ENCODE results near the gene ZNF638.
"Not testable (repeated sequence)": the region's sequence is repeated elsewhere in the genome, so short reads cannot be mapped to it uniquely, and the experiment has no call there.

ZNF638 gene

GRCh38 chr2:71317060-71317459 is 14.5 kb upstream of the ZNF638 start:
- TF ChIP-seq CTCF (IDR thresholded peaks at IDR 0.05; ENCODE audit: low read depth, low read length) (no peak), EZH2phosphoT487 (IDR thresholded peaks at IDR 0.05; ENCODE audit: low read depth) (no peak)
- Histone ChIP-seq H4K20me1 (ENCODE audit: insufficient read depth, low read length) (no peaks in the 10 kb centered on the region), H2AFZ (ENCODE audit: low read depth, low read length) (no peak overlapping the region), H3K27me3 (ENCODE audit: low read depth, low read length) (peaks cover 8% of the 10 kb centered on the region; the same call in 1 of the 2 replicates), H3K9ac (ENCODE audit: low read length) (no peak overlapping the region), H3K27ac (ENCODE audit: low read length) (no peak overlapping the region), H3K79me2 (ENCODE audit: low read length) (no peaks in the 10 kb centered on the region), H3K4me2 (ENCODE audit: low read length) (no peak overlapping the region), H3K4me3 (ENCODE audit: low read length) (no peak overlapping the region), H3K36me3 (replicated peaks; ENCODE audit: low read depth, low read length) (no peaks in the 10 kb centered on the region), H3K4me1 (ENCODE audit: low read length) (no peaks in the 10 kb centered on the region), H3K9me3 (ENCODE audit: insufficient read depth, low read length) (no peaks in the 10 kb centered on the region)

- H3K27me3 ChIP-seq (ENCODE audit: low read depth, low read length); H3K4me3 ChIP-seq (ENCODE audit: low read length); H4K20me1 ChIP-seq (ENCODE audit: insufficient read depth, low read length); H2AFZ ChIP-seq (ENCODE audit: low read depth, low read length); H3K4me2 ChIP-seq (ENCODE audit: low read length); H3K9ac ChIP-seq (ENCODE audit: low read length); H3K9me3 ChIP-seq (ENCODE audit: insufficient read depth, low read length); H3K4me1 ChIP-seq (ENCODE audit: low read length); H3K36me3 ChIP-seq (replicated peaks; ENCODE audit: low read depth, low read length); H3K27ac ChIP-seq (ENCODE audit: low read length); H3K79me2 ChIP-seq (ENCODE audit: low read length): not testable (repeated sequence)
Observed at GRCh38 chr2:71317900-71318299, 13.7 kb upstream of the ZNF638 start.

GRCh38 chr2:71323386-71323785 is 8.2 kb upstream of the ZNF638 start:
- Histone ChIP-seq H3K4me1 (ENCODE audit: low read length) (no peaks in the 10 kb centered on the region), H3K27me3 (ENCODE audit: low read depth, low read length) (no peaks in the 10 kb centered on the region), H3K36me3 (replicated peaks; ENCODE audit: low read depth, low read length) (no peaks in the 10 kb centered on the region), H2AFZ (ENCODE audit: low read depth, low read length) (no peak overlapping the region), H3K27ac (ENCODE audit: low read length) (no peak overlapping the region), H3K9ac (ENCODE audit: low read length) (no peak overlapping the region), H3K4me2 (ENCODE audit: low read length) (no peak overlapping the region), H4K20me1 (ENCODE audit: insufficient read depth, low read length) (no peaks in the 10 kb centered on the region), H3K79me2 (ENCODE audit: low read length) (no peaks in the 10 kb centered on the region), H3K4me3 (ENCODE audit: low read length) (no peak overlapping the region), H3K9me3 (ENCODE audit: insufficient read depth, low read length) (no peaks in the 10 kb centered on the region)
- no peak for TF ChIP-seq CTCF (IDR thresholded peaks at IDR 0.05; ENCODE audit: low read depth, low read length)

- Histone ChIP-seq H3K36me3 (replicated peaks; ENCODE audit: low read depth, low read length) (no peaks in the 10 kb centered on the region), H4K20me1 (ENCODE audit: insufficient read depth, low read length) (no peaks in the 10 kb centered on the region), H3K79me2 (ENCODE audit: low read length) (peaks cover 4% of the 10 kb centered on the region), H3K9me3 (ENCODE audit: insufficient read depth, low read length) (no peaks in the 10 kb centered on the region), H3K4me3 (ENCODE audit: low read length) (no peak overlapping the region), H3K9ac (ENCODE audit: low read length) (no peak overlapping the region), H2AFZ (ENCODE audit: low read depth, low read length) (no peak overlapping the region), H3K27ac (ENCODE audit: low read length) (no peak overlapping the region), H3K4me2 (ENCODE audit: low read length) (no peak overlapping the region), H3K4me1 (ENCODE audit: low read length) (peaks cover 4% of the 10 kb centered on the region; the same call in 1 of the 2 replicates), H3K27me3 (ENCODE audit: low read depth, low read length) (peaks cover 10% of the 10 kb centered on the region; the same call in 1 of the 2 replicates)
- TF ChIP-seq CTCF (IDR thresholded peaks at IDR 0.05; ENCODE audit: low read depth, low read length) (no peak), EZH2phosphoT487 (IDR thresholded peaks at IDR 0.05; ENCODE audit: low read depth) (no peak)
Observed at GRCh38 chr2:71326968-71327367, 4.6 kb upstream of the ZNF638 start.

GRCh38 chr2:71327916-71328315 is 3.7 kb upstream of the ZNF638 start:
- Histone ChIP-seq H3K36me3 (replicated peaks; ENCODE audit: low read depth, low read length) (no peaks in the 10 kb centered on the region), H3K9ac (ENCODE audit: low read length) (no peak overlapping the region), H3K9me3 (ENCODE audit: insufficient read depth, low read length) (no peaks in the 10 kb centered on the region), H3K4me2 (ENCODE audit: low read length) (no peak overlapping the region), H3K79me2 (ENCODE audit: low read length) (peaks cover 14% of the 10 kb centered on the region), H3K27ac (ENCODE audit: low read length) (no peak overlapping the region), H2AFZ (ENCODE audit: low read depth, low read length) (no peak overlapping the region), H3K4me1 (ENCODE audit: low read length) (peaks cover 7% of the 10 kb centered on the region), H3K27me3 (ENCODE audit: low read depth, low read length) (peaks cover 10% of the 10 kb centered on the region; the same call in 1 of the 2 replicates), H3K4me3 (ENCODE audit: low read length) (no peak overlapping the region), H4K20me1 (ENCODE audit: insufficient read depth, low read length) (no peaks in the 10 kb centered on the region)
- TF ChIP-seq EZH2phosphoT487 (IDR thresholded peaks at IDR 0.05; ENCODE audit: low read depth) (no peak), CTCF (IDR thresholded peaks at IDR 0.05; ENCODE audit: low read depth, low read length) (no peak)

Measured in OCI-LY3 (cell line).